Thoracic aorta endothelial cell (primary cell): ENCODE measurements around the gene PIK3R5. TPM values are rescaled to one million over a fixed set of nuclear protein-coding genes. Genes with fewer than 3 reads are reported as not detected.

Source experiments
- total RNA-seq: library from RNA; depleted of rRNA; stranded (reverse); fragments of >200 nt; gene quantifications from 2 replicates; pipeline ENCODE4 v1.2.3, GENCODE V29; 2012

The PIK3R5 gene
- not detected in 2 replicates for total RNA-seq

GRCh38 chr17:8965394-8966168, at the start of gene PIK3R5:
Gene PIK3R5 (minus strand): TSS chr17:8965707. CDS start chr17:8911494, 54,213 bp downstream.

GRCh38 chr17:8867361-8867981, 98.0 kb downstream of the PIK3R5 start, which contains the start of gene PIK3R6:
Gene PIK3R6 (minus strand): TSS chr17:8867674. CDS start chr17:8849794, 17,880 bp downstream.

Other genes with a start within 250 kb of the PIK3R5 start
- gene CCDC42, start 220.9 kb downstream of the PIK3R5 start, total RNA-seq, result not detected in 2 replicates
- not detected in 2 replicates for gene SPDYE4, start 207.2 kb downstream of the PIK3R5 start, total RNA-seq
- gene MFSD6L, start 166.3 kb downstream of the PIK3R5 start, total RNA-seq, result not detected in 2 replicates
- not detected in 2 replicates for gene PIK3R6, start 98.0 kb downstream of the PIK3R5 start, total RNA-seq
- gene NTN1, start 55.8 kb upstream of the PIK3R5 start, total RNA-seq, result 0.07 and 0.13 TPM in 2 replicates